ENCODE measurements around the gene PARD3.

DNA sequence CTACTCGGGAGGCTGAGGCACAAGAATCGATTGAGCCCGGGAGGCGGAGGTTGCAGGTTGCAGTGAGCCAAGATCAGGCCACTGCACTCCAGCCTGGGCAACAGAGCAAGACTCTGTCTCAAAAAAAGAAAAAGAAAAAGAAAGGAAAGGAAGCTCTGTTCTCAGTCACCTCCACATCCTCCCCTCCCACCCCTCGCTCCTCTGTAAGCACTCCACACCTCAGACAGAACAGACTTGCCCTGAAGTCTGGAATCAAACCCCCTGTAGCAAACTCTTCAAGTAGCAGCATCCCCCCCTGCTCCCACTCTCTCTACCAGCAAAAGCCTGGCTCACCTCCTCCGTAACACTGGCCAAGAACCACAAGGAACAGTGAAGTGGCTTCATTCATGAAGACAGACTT, 66.7 kb downstream of the PARD3 start:
- no peak for TF ChIP-seq POLR2A (IDR thresholded peaks at IDR 0.05; ENCODE audit: low read length)
- TF ChIP-seq NPAS2 (CRISPR knock-in tag; IDR thresholded peaks at IDR 0.05; ENCODE audit: borderline replicate concordance), result no peak
- no peak for TF ChIP-seq ZFP36 (IDR thresholded peaks at IDR 0.05; ENCODE audit: borderline replicate concordance, partially characterized antibody)
- no peak for TF ChIP-seq FOXS1 (CRISPR knock-in tag; IDR thresholded peaks at IDR 0.05)
- TF ChIP-seq, protein P1, sequence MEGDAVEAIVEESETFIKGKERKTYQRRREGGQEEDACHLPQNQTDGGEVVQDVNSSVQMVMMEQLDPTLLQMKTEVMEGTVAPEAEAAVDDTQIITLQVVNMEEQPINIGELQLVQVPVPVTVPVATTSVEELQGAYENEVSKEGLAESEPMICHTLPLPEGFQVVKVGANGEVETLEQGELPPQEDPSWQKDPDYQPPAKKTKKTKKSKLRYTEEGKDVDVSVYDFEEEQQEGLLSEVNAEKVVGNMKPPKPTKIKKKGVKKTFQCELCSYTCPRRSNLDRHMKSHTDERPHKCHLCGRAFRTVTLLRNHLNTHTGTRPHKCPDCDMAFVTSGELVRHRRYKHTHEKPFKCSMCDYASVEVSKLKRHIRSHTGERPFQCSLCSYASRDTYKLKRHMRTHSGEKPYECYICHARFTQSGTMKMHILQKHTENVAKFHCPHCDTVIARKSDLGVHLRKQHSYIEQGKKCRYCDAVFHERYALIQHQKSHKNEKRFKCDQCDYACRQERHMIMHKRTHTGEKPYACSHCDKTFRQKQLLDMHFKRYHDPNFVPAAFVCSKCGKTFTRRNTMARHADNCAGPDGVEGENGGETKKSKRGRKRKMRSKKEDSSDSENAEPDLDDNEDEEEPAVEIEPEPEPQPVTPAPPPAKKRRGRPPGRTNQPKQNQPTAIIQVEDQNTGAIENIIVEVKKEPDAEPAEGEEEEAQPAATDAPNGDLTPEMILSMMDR (IDR thresholded peaks at IDR 0.05), result no peak
- TF ChIP-seq HOXA7 (CRISPR knock-in tag; IDR thresholded peaks at IDR 0.05), result no peak
- no peak for TF ChIP-seq CHD2 (IDR thresholded peaks at IDR 0.05; ENCODE audit: low read length, partially characterized antibody)
- no peak for TF ChIP-seq POLR2AphosphoS2 (conservative IDR thresholded peaks at IDR 0.05; ENCODE audit: low read length)
- TF ChIP-seq, protein P2, sequence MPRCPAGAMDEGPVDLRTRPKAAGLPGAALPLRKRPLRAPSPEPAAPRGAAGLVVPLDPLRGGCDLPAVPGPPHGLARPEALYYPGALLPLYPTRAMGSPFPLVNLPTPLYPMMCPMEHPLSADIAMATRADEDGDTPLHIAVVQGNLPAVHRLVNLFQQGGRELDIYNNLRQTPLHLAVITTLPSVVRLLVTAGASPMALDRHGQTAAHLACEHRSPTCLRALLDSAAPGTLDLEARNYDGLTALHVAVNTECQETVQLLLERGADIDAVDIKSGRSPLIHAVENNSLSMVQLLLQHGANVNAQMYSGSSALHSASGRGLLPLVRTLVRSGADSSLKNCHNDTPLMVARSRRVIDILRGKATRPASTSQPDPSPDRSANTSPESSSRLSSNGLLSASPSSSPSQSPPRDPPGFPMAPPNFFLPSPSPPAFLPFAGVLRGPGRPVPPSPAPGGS (IDR thresholded peaks at IDR 0.05), result no peak

Measured in A549 (cell line).